HEK293 (cell line): ENCODE results near the gene CACNG6.

Source experiments
- CTCF ChIA-PET: fragments of 350-600 bp; formaldehyde crosslinking; extraction: SDS; loops from one replicate; lab custom pipeline; 2021; ENCODE audit warnings: antibody characterized with exemption; lab: Yijun Ruan, JAX
- POLR2A ChIA-PET: fragments of 300-600 bp; formaldehyde crosslinking; extraction: SDS; loops from one replicate; lab custom pipeline; 2020; ENCODE audit warnings: antibody characterized with exemption, inconsistent platforms; lab: Yijun Ruan, JAX
- H3K27ac ChIP-seq: fragments of 200-500 bp; sonication (Bioruptor generic); 2 replicates; pipeline ENCODE4 v1.5.1; 2014; ENCODE audit warnings: low read depth, low read length, control low read depth, inconsistent platforms; ENCODE audit errors: extremely low read depth
- H3K36me3 ChIP-seq, 2 experiments: fragments of 200-500 bp in 1 of 2; sonication (Bioruptor generic) in 1 of 2; 1 replicate in 1 of 2; 2 replicates in 1 of 2; pipeline ENCODE4 v1.5.1; 2014 to 2017; ENCODE audit warnings: inconsistent platforms in 2 of 2, low read length in 2 of 2; ENCODE audit not compliant: control insufficient read depth in 2 of 2, insufficient read depth in 1 of 2
- H3K4me1 ChIP-seq: fragments of 200-500 bp; sonication (Bioruptor generic); 2 replicates; pipeline ENCODE4 v1.5.1; 2014; ENCODE audit warnings: mild to moderate bottlenecking, low read length, inconsistent platforms; ENCODE audit not compliant: control insufficient read depth, insufficient read depth
- H3K4me3 ChIP-seq: 2 replicates; pipeline ENCODE4 v1.5.1; 2011; ENCODE audit warnings: low read depth, mild to moderate bottlenecking, control low read depth, low read length, moderate library complexity
- H3K9me3 ChIP-seq: fragments of 200-500 bp; sonication (Bioruptor generic); 2 replicates; pipeline ENCODE4 v1.5.1; 2014; ENCODE audit warnings: low read depth, low read length, inconsistent platforms; ENCODE audit not compliant: control insufficient read depth, insufficient read depth
- KLF7 ChIP-seq: fragments of 450-650 bp; formaldehyde crosslinking; IDR thresholded peaks from 2 replicates; pipeline ENCODE4 v1.5.1; 2016; ENCODE audit warnings: missing biosample characterization, missing genetic modification characterization, borderline replicate concordance
- KLF8 ChIP-seq: fragments of 450-650 bp; formaldehyde crosslinking; IDR thresholded peaks from 2 replicates; pipeline ENCODE4 v1.5.1; 2016; ENCODE audit warnings: missing biosample characterization, missing genetic modification characterization
- SCRT2 ChIP-seq: fragments of 450-650 bp; formaldehyde crosslinking; IDR thresholded peaks from 2 replicates; pipeline ENCODE4 v1.5.1; 2016; ENCODE audit warnings: missing biosample characterization, missing genetic modification characterization
- SETDB1 ChIP-seq: IDR thresholded peaks from one replicate; pipeline ENCODE4 v1.6.1; 2017; ENCODE audit warnings: mild to moderate bottlenecking, low read length, moderate library complexity, mixed read lengths; ENCODE audit not compliant: insufficient read length
- ZBTB17 ChIP-seq: fragments of 450-650 bp; formaldehyde crosslinking; IDR thresholded peaks from 2 replicates; pipeline ENCODE4 v1.5.1; 2016; ENCODE audit warnings: missing biosample characterization, missing genetic modification characterization
- ZNF112 ChIP-seq: fragments of 450-650 bp; formaldehyde crosslinking; IDR thresholded peaks from 2 replicates; pipeline ENCODE4 v1.5.0; 2017; ENCODE audit warnings: missing biosample characterization, missing genetic modification characterization
- ZNF175 ChIP-seq: fragments of 450-650 bp; formaldehyde crosslinking; IDR thresholded peaks from 2 replicates; pipeline ENCODE4 v1.5.1; 2016; ENCODE audit warnings: missing biosample characterization, missing genetic modification characterization
- ZNF184 ChIP-seq: fragments of 450-650 bp; IDR thresholded peaks from 2 replicates; pipeline ENCODE4 v1.5.1; 2018; ENCODE audit warnings: missing biosample characterization, mild to moderate bottlenecking, missing genetic modification characterization
- ZNF266 ChIP-seq: fragments of 450-650 bp; formaldehyde crosslinking; IDR thresholded peaks from 2 replicates; pipeline ENCODE4 v1.5.1; 2016; ENCODE audit warnings: missing biosample characterization, missing genetic modification characterization, low read depth
- ZNF335 ChIP-seq: fragments of 450-650 bp; formaldehyde crosslinking; conservative IDR thresholded peaks from 2 replicates; pipeline ENCODE4 v1.5.1; 2016; ENCODE audit warnings: missing biosample characterization, missing genetic modification characterization
- ZNF555 ChIP-seq: fragments of 450-650 bp; formaldehyde crosslinking; conservative IDR thresholded peaks from 2 replicates; pipeline ENCODE4 v1.5.1; 2017; ENCODE audit warnings: missing biosample characterization, mild to moderate bottlenecking, missing genetic modification characterization, inconsistent platforms
- ZNF747 ChIP-seq: fragments of 450-650 bp; formaldehyde crosslinking; IDR thresholded peaks from 2 replicates; pipeline ENCODE4 v1.5.1; 2016; ENCODE audit warnings: missing biosample characterization, missing genetic modification characterization
- ZNF785 ChIP-seq: fragments of 450-650 bp; formaldehyde crosslinking; IDR thresholded peaks from 2 replicates; pipeline ENCODE4 v1.5.1; 2016; ENCODE audit warnings: missing biosample characterization, missing genetic modification characterization
- ZNF837 ChIP-seq: fragments of 450-650 bp; formaldehyde crosslinking; IDR thresholded peaks from 2 replicates; pipeline ENCODE4 v1.5.1; 2016; ENCODE audit warnings: missing biosample characterization, missing genetic modification characterization
- TF ChIP-seq, protein P1 (sequence below): fragments of 450-650 bp; formaldehyde crosslinking; IDR thresholded peaks from 2 replicates; pipeline ENCODE4 v1.5.1; 2017; ENCODE audit warnings: missing biosample characterization, missing genetic modification characterization
- TF ChIP-seq, protein P2 (sequence below): fragments of 450-650 bp; formaldehyde crosslinking; IDR thresholded peaks from 2 replicates; pipeline ENCODE4 v1.5.1; 2016; ENCODE audit warnings: missing biosample characterization, missing genetic modification characterization
- TF ChIP-seq, protein P3 (sequence below): fragments of 450-650 bp; formaldehyde crosslinking; IDR thresholded peaks from 2 replicates; pipeline ENCODE4 v1.5.1; 2016; ENCODE audit warnings: missing biosample characterization, missing genetic modification characterization
- TF ChIP-seq, protein P4 (sequence below): fragments of 450-650 bp; formaldehyde crosslinking; IDR thresholded peaks from 2 replicates; pipeline ENCODE4 v1.5.1; 2017; ENCODE audit warnings: missing biosample characterization, missing genetic modification characterization
- TF ChIP-seq, protein P5 (sequence below): fragments of 450-650 bp; formaldehyde crosslinking; IDR thresholded peaks from 2 replicates; pipeline ENCODE4 v1.5.1; 2017; ENCODE audit warnings: missing biosample characterization, missing genetic modification characterization
- TF ChIP-seq, protein P6 (sequence below): fragments of 450-650 bp; formaldehyde crosslinking; IDR thresholded peaks from 2 replicates; pipeline ENCODE4 v1.5.1; 2017; ENCODE audit warnings: missing biosample characterization, missing genetic modification characterization
- TF ChIP-seq, protein P7 (sequence below): sonication (generic); formaldehyde crosslinking; IDR thresholded peaks from 2 replicates; pipeline ENCODE4 v1.8.1; 2022; ENCODE audit warnings: mild to moderate bottlenecking, moderate library complexity, missing genetic modification reagents

CACNG6 gene, protein sequence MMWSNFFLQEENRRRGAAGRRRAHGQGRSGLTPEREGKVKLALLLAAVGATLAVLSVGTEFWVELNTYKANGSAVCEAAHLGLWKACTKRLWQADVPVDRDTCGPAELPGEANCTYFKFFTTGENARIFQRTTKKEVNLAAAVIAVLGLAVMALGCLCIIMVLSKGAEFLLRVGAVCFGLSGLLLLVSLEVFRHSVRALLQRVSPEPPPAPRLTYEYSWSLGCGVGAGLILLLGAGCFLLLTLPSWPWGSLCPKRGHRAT

DNA sequence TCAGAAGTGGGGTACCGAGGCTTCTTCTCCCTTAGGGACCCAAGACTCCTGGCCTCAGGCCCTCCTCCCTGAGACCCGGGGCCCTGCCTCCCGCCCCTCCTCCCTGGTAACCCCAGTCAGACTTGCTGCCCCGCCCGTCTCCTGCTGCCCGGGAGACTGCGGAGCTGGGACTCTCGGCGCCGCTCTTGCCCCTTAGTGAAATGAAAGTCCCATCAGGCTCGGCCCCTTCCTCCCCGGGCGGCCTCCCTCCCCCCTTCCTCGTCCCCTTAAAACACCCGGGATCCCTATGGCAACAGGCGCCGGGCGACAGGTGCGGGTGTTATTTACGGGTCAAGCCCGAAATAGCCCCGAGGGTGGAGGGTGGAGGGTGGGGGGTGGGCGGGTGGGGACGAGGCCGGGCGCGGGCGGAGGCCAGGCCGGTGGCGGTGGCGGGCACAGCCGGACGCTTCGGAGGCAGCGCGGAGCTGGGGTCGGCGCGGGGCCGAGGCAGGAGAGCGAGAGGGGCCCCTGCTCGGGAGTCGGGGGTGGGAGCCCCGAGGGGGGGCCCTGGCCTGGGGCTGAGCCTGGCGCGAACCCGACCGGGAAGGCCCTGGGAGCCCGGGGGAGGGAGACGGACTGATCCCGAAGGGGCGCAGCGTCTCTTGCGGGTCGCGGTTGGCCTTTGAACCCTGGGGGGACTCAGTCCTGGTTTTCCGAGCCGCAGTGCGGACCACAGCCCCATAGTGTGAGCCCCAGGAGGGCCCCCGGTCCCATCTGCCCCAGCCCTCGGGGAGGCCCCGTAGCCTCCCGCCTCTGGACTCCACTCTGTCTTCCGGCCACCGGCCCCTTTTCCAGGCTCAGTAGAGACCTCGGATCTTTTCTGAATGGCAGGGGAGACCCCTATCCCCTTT is at the start of gene CACNG6:
Gene CACNG6 (plus strand): TSS at position 414 of the 890 bp plus-strand sequence. CDS start 1,241 bp downstream, outside the sequence.
- Histone ChIP-seq H3K4me1 (no peaks in the 10 kb centered on the region), H3K9me3 (no peaks in the 10 kb centered on the region), H3K27ac (no peak within 1 kb of the TSS), H3K36me3 (no peaks in the 10 kb centered on the region), H3K4me3 (peak within 1 kb of the TSS; percentile 42)
- ChIA-PET CTCF (no interaction called here), POLR2A (interaction anchor here (1.3 kb wide), 2 partner anchors 10 to 11 kb away, joined by 3 to 7 read pairs; no protein-coding TSS in a partner anchor)
- TF ChIP-seq SETDB1 (no peak), KLF7 (tag by site-specific recombination) (no peak), ZNF837 (no peak), SCRT2 (peak; percentile 52; the same call in 1 of the 2 replicates), ZNF335 (tag by site-specific recombination) (peak; percentile 72), ZNF785 (no peak), ZNF266 (no peak), ZNF747 (no peak), ZNF112 (tag by site-specific recombination) (no peak), ZNF175 (tag by site-specific recombination) (no peak), ZBTB17 (tag by site-specific recombination) (no peak), ZNF184 (tag by site-specific recombination) (no peak), KLF8 (tag by site-specific recombination) (no peak), ZNF555 (tag by site-specific recombination) (no peak)
- TF ChIP-seq, protein P1, sequence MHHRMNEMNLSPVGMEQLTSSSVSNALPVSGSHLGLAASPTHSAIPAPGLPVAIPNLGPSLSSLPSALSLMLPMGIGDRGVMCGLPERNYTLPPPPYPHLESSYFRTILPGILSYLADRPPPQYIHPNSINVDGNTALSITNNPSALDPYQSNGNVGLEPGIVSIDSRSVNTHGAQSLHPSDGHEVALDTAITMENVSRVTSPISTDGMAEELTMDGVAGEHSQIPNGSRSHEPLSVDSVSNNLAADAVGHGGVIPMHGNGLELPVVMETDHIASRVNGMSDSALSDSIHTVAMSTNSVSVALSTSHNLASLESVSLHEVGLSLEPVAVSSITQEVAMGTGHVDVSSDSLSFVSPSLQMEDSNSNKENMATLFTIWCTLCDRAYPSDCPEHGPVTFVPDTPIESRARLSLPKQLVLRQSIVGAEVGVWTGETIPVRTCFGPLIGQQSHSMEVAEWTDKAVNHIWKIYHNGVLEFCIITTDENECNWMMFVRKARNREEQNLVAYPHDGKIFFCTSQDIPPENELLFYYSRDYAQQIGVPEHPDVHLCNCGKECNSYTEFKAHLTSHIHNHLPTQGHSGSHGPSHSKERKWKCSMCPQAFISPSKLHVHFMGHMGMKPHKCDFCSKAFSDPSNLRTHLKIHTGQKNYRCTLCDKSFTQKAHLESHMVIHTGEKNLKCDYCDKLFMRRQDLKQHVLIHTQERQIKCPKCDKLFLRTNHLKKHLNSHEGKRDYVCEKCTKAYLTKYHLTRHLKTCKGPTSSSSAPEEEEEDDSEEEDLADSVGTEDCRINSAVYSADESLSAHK (tag by site-specific recombination): no peak
- TF ChIP-seq, protein P2, sequence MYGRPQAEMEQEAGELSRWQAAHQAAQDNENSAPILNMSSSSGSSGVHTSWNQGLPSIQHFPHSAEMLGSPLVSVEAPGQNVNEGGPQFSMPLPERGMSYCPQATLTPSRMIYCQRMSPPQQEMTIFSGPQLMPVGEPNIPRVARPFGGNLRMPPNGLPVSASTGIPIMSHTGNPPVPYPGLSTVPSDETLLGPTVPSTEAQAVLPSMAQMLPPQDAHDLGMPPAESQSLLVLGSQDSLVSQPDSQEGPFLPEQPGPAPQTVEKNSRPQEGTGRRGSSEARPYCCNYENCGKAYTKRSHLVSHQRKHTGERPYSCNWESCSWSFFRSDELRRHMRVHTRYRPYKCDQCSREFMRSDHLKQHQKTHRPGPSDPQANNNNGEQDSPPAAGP (tag by site-specific recombination): no peak
- TF ChIP-seq, protein P3, sequence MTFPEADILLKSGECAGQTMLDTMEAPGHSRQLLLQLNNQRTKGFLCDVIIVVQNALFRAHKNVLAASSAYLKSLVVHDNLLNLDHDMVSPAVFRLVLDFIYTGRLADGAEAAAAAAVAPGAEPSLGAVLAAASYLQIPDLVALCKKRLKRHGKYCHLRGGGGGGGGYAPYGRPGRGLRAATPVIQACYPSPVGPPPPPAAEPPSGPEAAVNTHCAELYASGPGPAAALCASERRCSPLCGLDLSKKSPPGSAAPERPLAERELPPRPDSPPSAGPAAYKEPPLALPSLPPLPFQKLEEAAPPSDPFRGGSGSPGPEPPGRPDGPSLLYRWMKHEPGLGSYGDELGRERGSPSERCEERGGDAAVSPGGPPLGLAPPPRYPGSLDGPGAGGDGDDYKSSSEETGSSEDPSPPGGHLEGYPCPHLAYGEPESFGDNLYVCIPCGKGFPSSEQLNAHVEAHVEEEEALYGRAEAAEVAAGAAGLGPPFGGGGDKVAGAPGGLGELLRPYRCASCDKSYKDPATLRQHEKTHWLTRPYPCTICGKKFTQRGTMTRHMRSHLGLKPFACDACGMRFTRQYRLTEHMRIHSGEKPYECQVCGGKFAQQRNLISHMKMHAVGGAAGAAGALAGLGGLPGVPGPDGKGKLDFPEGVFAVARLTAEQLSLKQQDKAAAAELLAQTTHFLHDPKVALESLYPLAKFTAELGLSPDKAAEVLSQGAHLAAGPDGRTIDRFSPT: 0 out of 2 replicates have a peak, but pooled peaks have one; percentile 29
- TF ChIP-seq, protein P4, sequence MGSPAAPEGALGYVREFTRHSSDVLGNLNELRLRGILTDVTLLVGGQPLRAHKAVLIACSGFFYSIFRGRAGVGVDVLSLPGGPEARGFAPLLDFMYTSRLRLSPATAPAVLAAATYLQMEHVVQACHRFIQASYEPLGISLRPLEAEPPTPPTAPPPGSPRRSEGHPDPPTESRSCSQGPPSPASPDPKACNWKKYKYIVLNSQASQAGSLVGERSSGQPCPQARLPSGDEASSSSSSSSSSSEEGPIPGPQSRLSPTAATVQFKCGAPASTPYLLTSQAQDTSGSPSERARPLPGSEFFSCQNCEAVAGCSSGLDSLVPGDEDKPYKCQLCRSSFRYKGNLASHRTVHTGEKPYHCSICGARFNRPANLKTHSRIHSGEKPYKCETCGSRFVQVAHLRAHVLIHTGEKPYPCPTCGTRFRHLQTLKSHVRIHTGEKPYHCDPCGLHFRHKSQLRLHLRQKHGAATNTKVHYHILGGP (tag by site-specific recombination): no peak
- TF ChIP-seq, protein P5, sequence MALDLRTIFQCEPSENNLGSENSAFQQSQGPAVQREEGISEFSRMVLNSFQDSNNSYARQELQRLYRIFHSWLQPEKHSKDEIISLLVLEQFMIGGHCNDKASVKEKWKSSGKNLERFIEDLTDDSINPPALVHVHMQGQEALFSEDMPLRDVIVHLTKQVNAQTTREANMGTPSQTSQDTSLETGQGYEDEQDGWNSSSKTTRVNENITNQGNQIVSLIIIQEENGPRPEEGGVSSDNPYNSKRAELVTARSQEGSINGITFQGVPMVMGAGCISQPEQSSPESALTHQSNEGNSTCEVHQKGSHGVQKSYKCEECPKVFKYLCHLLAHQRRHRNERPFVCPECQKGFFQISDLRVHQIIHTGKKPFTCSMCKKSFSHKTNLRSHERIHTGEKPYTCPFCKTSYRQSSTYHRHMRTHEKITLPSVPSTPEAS (tag by site-specific recombination): no peak
- TF ChIP-seq, protein P6, sequence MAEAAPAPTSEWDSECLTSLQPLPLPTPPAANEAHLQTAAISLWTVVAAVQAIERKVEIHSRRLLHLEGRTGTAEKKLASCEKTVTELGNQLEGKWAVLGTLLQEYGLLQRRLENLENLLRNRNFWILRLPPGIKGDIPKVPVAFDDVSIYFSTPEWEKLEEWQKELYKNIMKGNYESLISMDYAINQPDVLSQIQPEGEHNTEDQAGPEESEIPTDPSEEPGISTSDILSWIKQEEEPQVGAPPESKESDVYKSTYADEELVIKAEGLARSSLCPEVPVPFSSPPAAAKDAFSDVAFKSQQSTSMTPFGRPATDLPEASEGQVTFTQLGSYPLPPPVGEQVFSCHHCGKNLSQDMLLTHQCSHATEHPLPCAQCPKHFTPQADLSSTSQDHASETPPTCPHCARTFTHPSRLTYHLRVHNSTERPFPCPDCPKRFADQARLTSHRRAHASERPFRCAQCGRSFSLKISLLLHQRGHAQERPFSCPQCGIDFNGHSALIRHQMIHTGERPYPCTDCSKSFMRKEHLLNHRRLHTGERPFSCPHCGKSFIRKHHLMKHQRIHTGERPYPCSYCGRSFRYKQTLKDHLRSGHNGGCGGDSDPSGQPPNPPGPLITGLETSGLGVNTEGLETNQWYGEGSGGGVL (tag by site-specific recombination): peak; percentile 26
- TF ChIP-seq, protein P7, sequence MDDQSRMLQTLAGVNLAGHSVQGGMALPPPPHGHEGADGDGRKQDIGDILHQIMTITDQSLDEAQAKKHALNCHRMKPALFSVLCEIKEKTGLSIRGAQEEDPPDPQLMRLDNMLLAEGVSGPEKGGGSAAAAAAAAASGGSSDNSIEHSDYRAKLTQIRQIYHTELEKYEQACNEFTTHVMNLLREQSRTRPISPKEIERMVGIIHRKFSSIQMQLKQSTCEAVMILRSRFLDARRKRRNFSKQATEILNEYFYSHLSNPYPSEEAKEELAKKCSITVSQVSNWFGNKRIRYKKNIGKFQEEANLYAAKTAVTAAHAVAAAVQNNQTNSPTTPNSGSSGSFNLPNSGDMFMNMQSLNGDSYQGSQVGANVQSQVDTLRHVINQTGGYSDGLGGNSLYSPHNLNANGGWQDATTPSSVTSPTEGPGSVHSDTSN: no peak
